SU-DHL-6 (cell line): ENCODE data around the gene CDH23.

ENCODE experiments used
- H2AFZ ChIP-seq: fragments of 200-600 bp; sonication (generic); 2 replicates; pipeline ENCODE4 v1.6.1; 2014; ENCODE audit warnings: low read depth, mild to moderate bottlenecking, moderate library complexity, mixed read lengths, antibody characterized with exemption, low read length; ENCODE audit not compliant: severe bottlenecking
- H3F3A ChIP-seq: fragments of 200-600 bp; shearing (Covaris generic); 2 replicates; pipeline ENCODE4 v1.6.0; 2016; ENCODE audit warnings: antibody characterized with exemption, mild to moderate bottlenecking; ENCODE audit not compliant: insufficient read depth
- H3K27ac ChIP-seq: fragments of 200-600 bp; sonication (generic); 2 replicates; pipeline ENCODE4 v1.5.1; 2016; ENCODE audit warnings: low read depth, mild to moderate bottlenecking, low read length, moderate library complexity, mixed read lengths
- H3K27me3 ChIP-seq: fragments of 200-600 bp; sonication (generic), shearing (Covaris generic); 2 replicates; pipeline ENCODE4 v1.6.0; 2014; ENCODE audit warnings: mild to moderate bottlenecking, low read length
- H3K36me3 ChIP-seq: fragments of 200-600 bp; sonication (generic); 2 replicates; pipeline ENCODE4 v1.6.1; 2014; ENCODE audit warnings: mild to moderate bottlenecking, low read length, mixed read lengths
- H3K4me2 ChIP-seq: fragments of 300-600, 200-600 bp; shearing (Covaris generic), sonication (generic); 2 replicates; pipeline ENCODE4 v1.6.0; 2014; ENCODE audit warnings: low read length, low read depth, mild to moderate bottlenecking; ENCODE audit not compliant: poor library complexity, severe bottlenecking
- H3K4me3 ChIP-seq: fragments of 200-600 bp; sonication (generic); 2 replicates; pipeline ENCODE4 v1.5.1; 2014; ENCODE audit warnings: antibody characterized with exemption, low read length, mild to moderate bottlenecking, mixed read lengths; ENCODE audit not compliant: insufficient read depth, poor library complexity, severe bottlenecking
- H3K79me2 ChIP-seq: fragments of 200-600 bp; sonication (generic); 2 replicates; pipeline ENCODE4 v1.6.1; 2014; ENCODE audit warnings: mild to moderate bottlenecking, low read length, moderate library complexity; ENCODE audit not compliant: insufficient read depth
- H3K9ac ChIP-seq: fragments of 200-600 bp; sonication (generic); 2 replicates; pipeline ENCODE4 v1.7.0; 2014; ENCODE audit warnings: mild to moderate bottlenecking, low read length
- H3K9me2 ChIP-seq: fragments of 200-600 bp; sonication (generic); replicated peaks from 2 replicates; pipeline ENCODE4 v1.6.1; 2014; ENCODE audit warnings: low read length; ENCODE audit not compliant: insufficient read depth
- H3K9me3 ChIP-seq: fragments of 200-600 bp; sonication (generic); 2 replicates; pipeline ENCODE4 v1.6.1; 2014; ENCODE audit warnings: low read length, mixed read lengths; ENCODE audit not compliant: insufficient read depth
- H4K20me1 ChIP-seq: fragments of 200-600 bp; sonication (generic); 2 replicates; pipeline ENCODE4 v1.6.1; 2014; ENCODE audit warnings: low read depth, mild to moderate bottlenecking, antibody characterized with exemption, low read length, moderate library complexity, mixed read lengths
- CTCF ChIP-seq: fragments of 200-600 bp; sonication (generic); IDR thresholded peaks from one replicate; pipeline ENCODE4 v1.5.1; 2017; ENCODE audit warnings: antibody characterized with exemption, mild to moderate bottlenecking, low read length, moderate library complexity; ENCODE audit not compliant: insufficient read depth, poor library complexity, severe bottlenecking
- EZH2phosphoT487 ChIP-seq: fragments of 200-600 bp; sonication (generic), shearing (Covaris generic); conservative IDR thresholded peaks from 2 replicates; pipeline ENCODE4 v1.6.1; 2018; ENCODE audit warnings: mild to moderate bottlenecking, antibody characterized with exemption, low read length, moderate library complexity, mixed read lengths

The CDH23 gene

GRCh38 chr10:71580926-71581325, 184.2 kb downstream of the CDH23 start:
- Histone ChIP-seq H3K9me2 (no peaks in the 10 kb centered on the region), H2AFZ (no peak overlapping the region), H3K27me3 (no peaks in the 10 kb centered on the region), H3K36me3 (no peaks in the 10 kb centered on the region), H3K79me2 (no peaks in the 10 kb centered on the region), H3K9ac (no peak overlapping the region), H3K27ac (no peak overlapping the region), H3K9me3 (no peaks in the 10 kb centered on the region), H3F3A (no peaks in the 10 kb centered on the region), H4K20me1 (no peaks in the 10 kb centered on the region), H3K4me2 (no peak overlapping the region), H3K4me3 (no peak overlapping the region)
- TF ChIP-seq EZH2phosphoT487 (no peak), CTCF (no peak)

GRCh38 chr10:71581376-71581775, 184.7 kb downstream of the CDH23 start:
- Histone ChIP-seq H3K9me2 (no peaks in the 10 kb centered on the region), H3K27ac (no peak overlapping the region), H3K27me3 (no peaks in the 10 kb centered on the region), H3K4me3 (no peak overlapping the region), H4K20me1 (no peaks in the 10 kb centered on the region), H2AFZ (no peak overlapping the region), H3F3A (no peaks in the 10 kb centered on the region), H3K79me2 (no peaks in the 10 kb centered on the region), H3K4me2 (no peak overlapping the region), H3K9me3 (no peaks in the 10 kb centered on the region), H3K9ac (no peak overlapping the region), H3K36me3 (no peaks in the 10 kb centered on the region)
- TF ChIP-seq CTCF, result no peak
- TF ChIP-seq EZH2phosphoT487, result no peak

- Histone ChIP-seq H3K4me2 (no peak overlapping the region), H3F3A (no peaks in the 10 kb centered on the region), H3K4me3 (no peak overlapping the region), H3K9me2 (no peaks in the 10 kb centered on the region), H2AFZ (no peak overlapping the region), H3K79me2 (no peaks in the 10 kb centered on the region), H3K27ac (no peak overlapping the region), H3K27me3 (no peaks in the 10 kb centered on the region), H4K20me1 (no peaks in the 10 kb centered on the region), H3K36me3 (no peaks in the 10 kb centered on the region), H3K9ac (no peak overlapping the region), H3K9me3 (no peaks in the 10 kb centered on the region)
- TF ChIP-seq EZH2phosphoT487, result no peak
- TF ChIP-seq CTCF, result no peak
Measured at GRCh38 chr10:71582019-71582418, 185.3 kb downstream of the CDH23 start.
